IMR-90 (cell line): ENCODE measurements around the gene STAT1. TPM values are rescaled to one million over a fixed set of nuclear protein-coding genes. Genes with fewer than 3 reads are reported as not detected.
A peak's percentile ranks its signal among the peaks of the same experiment; 100 is the strongest.

Experiments used
- ATAC-seq: fragments of 200-7000 bp; cut with Tn5 transposase; 2 replicates; pipeline ENCODE4 v1.9.1; 2020; ENCODE audit warnings: low read depth, mild to moderate bottlenecking, moderate library complexity
- BruUV-seq: library from RNA; stranded (reverse); fragments of 400-500 nt; replicated peaks from 2 replicates; lab custom pipeline; 2021; lab: Mats Ljungman, UMichigan
- CTCF ChIA-PET: fragments of 300-600 bp; formaldehyde crosslinking; extraction: SDS; loops from one replicate; lab custom pipeline; 2021; ENCODE audit warnings: antibody characterized with exemption; lab: Yijun Ruan, JAX
- POLR2A ChIA-PET: fragments of 300-600 bp; sonication (Branson Sonifier 250); formaldehyde crosslinking; loops from one replicate; lab custom pipeline; 2022; ENCODE audit warnings: antibody characterized with exemption; ENCODE audit not compliant: unreplicated experiment; lab: Charles Lee
- DNase-seq: peaks from one replicate; pipeline ENCODE4 v3.0.0; 2013
- H2AFZ ChIP-seq: replicated peaks from 2 replicates; pipeline ENCODE3; 2013; ENCODE audit warnings: low read length, mild to moderate bottlenecking; ENCODE audit not compliant: poor library complexity
- H2AK5ac ChIP-seq: 2 replicates; pipeline ENCODE4 v1.6.1; 2013; ENCODE audit warnings: low read depth, low read length, inconsistent platforms
- H2AK9ac ChIP-seq: replicated peaks from 2 replicates; pipeline ENCODE3; 2013; ENCODE audit warnings: mild to moderate bottlenecking, low read depth, low read length, moderate library complexity; ENCODE audit not compliant: poor library complexity
- H2BK120ac ChIP-seq: 2 replicates; pipeline ENCODE4 v1.6.1; 2013; ENCODE audit warnings: low read depth, low read length, inconsistent platforms
- H2BK15ac ChIP-seq: 3 replicates; pipeline ENCODE4 v1.6.1; 2013; ENCODE audit warnings: low read depth, low read length, inconsistent platforms
- H2BK20ac ChIP-seq: 2 replicates; pipeline ENCODE4 v1.6.1; 2013; ENCODE audit warnings: low read depth, mild to moderate bottlenecking, inconsistent platforms, low read length, moderate library complexity
- H2BK5ac ChIP-seq: 2 replicates; pipeline ENCODE4 v1.6.1; 2013; ENCODE audit warnings: mild to moderate bottlenecking, low read depth, low read length, inconsistent platforms; ENCODE audit not compliant: poor library complexity, severe bottlenecking
- H3K14ac ChIP-seq: replicated peaks from 2 replicates; pipeline ENCODE4 v1.6.1; 2013; ENCODE audit warnings: low read depth, low read length, inconsistent platforms
- H3K18ac ChIP-seq: 2 replicates; pipeline ENCODE4 v1.6.1; 2013; ENCODE audit warnings: low read depth, low read length, control low read depth
- H3K23ac ChIP-seq: 2 replicates; pipeline ENCODE4 v1.6.1; 2013; ENCODE audit warnings: low read depth, low read length, inconsistent platforms
- H3K27ac ChIP-seq: 2 replicates; pipeline ENCODE4 v1.5.1; 2013; ENCODE audit warnings: mild to moderate bottlenecking, control low read depth, low read length; ENCODE audit not compliant: insufficient read depth
- H3K27me3 ChIP-seq: 2 replicates; pipeline ENCODE4 v1.6.1; 2013; ENCODE audit warnings: low read length; ENCODE audit not compliant: control insufficient read depth, insufficient read depth
- H3K36me3 ChIP-seq: 2 replicates; pipeline ENCODE4 v1.6.1; 2013; ENCODE audit warnings: low read length, mixed read lengths; ENCODE audit not compliant: control insufficient read depth, insufficient read depth
- H3K4ac ChIP-seq: 2 replicates; pipeline ENCODE4 v1.6.1; 2013; ENCODE audit warnings: low read depth, low read length, inconsistent platforms
- H3K4me1 ChIP-seq: 2 replicates; pipeline ENCODE4 v1.6.1; 2013; ENCODE audit warnings: low read length, mixed read lengths; ENCODE audit not compliant: control insufficient read depth, insufficient read depth
- H3K4me2 ChIP-seq: 2 replicates; pipeline ENCODE4 v1.6.1; 2013; ENCODE audit warnings: low read depth, mild to moderate bottlenecking, control low read depth, low read length, moderate library complexity
- H3K4me3 ChIP-seq: 2 replicates; pipeline ENCODE4 v1.5.1; 2013; ENCODE audit warnings: low read depth, mild to moderate bottlenecking, control low read depth, low read length, moderate library complexity; ENCODE audit not compliant: insufficient read depth
- H3K56ac ChIP-seq: 2 replicates; pipeline ENCODE4 v1.6.1; 2013; ENCODE audit warnings: low read length, inconsistent platforms; ENCODE audit not compliant: insufficient read depth; ENCODE audit errors: extremely low read depth
- H3K79me1 ChIP-seq, 2 experiments: 2 replicates each; pipeline ENCODE4 v1.6.1; 2013; ENCODE audit warnings: low read length in 2 of 2, inconsistent platforms in 1 of 2, low read depth in 1 of 2
- H3K9ac ChIP-seq: 2 replicates; pipeline ENCODE4 v1.6.1; 2013; ENCODE audit warnings: low read depth, low read length, control low read depth
- H3K9me1 ChIP-seq: 2 replicates; pipeline ENCODE4 v1.6.1; 2013; ENCODE audit warnings: low read length, inconsistent platforms; ENCODE audit not compliant: insufficient read depth
- H3K9me3 ChIP-seq: 2 replicates; pipeline ENCODE4 v1.6.1; 2013; ENCODE audit warnings: low read length; ENCODE audit not compliant: control insufficient read depth, insufficient read depth
- H4K20me1 ChIP-seq: 2 replicates; pipeline ENCODE4 v1.6.1; 2013; ENCODE audit warnings: low read length, inconsistent platforms; ENCODE audit not compliant: insufficient read depth
- H4K5ac ChIP-seq: 2 replicates; pipeline ENCODE4 v1.6.1; 2013; ENCODE audit warnings: mild to moderate bottlenecking, low read depth, low read length, control low read depth
- H4K8ac ChIP-seq, 2 experiments: 2 replicates each; pipeline ENCODE4 v1.6.1; 2013; ENCODE audit warnings: low read depth in 2 of 2, low read length in 2 of 2, control low read depth in 1 of 2, inconsistent platforms in 1 of 2
- H4K91ac ChIP-seq: 2 replicates; pipeline ENCODE4 v1.6.1; 2013; ENCODE audit warnings: low read depth, low read length, inconsistent platforms; ENCODE audit not compliant: insufficient read depth
- BHLHE40 ChIP-seq: fragments of 150-350 bp; IDR thresholded peaks from 2 replicates; pipeline ENCODE4 v1.6.1; 2016; ENCODE audit warnings: mild to moderate bottlenecking, low read depth, low read length
- CEBPB ChIP-seq: IDR thresholded peaks from 2 replicates; pipeline ENCODE4 v1.6.1; 2012; ENCODE audit warnings: low read depth, low read length, improper control_type of control experiment
- CHD1 ChIP-seq: IDR thresholded peaks from 2 replicates; pipeline ENCODE4 v1.6.1; 2012; ENCODE audit warnings: low read depth, low read length, improper control_type of control experiment
- CTCF ChIP-seq: conservative IDR thresholded peaks from 2 replicates; pipeline ENCODE4 v1.5.1; 2012; ENCODE audit warnings: mild to moderate bottlenecking, low read depth, low read length, improper control_type of control experiment
- FOS ChIP-seq: fragments of 150-350 bp; IDR thresholded peaks from 2 replicates; pipeline ENCODE4 v1.6.1; 2016; ENCODE audit warnings: low read depth, low read length
- MAFK ChIP-seq: IDR thresholded peaks from 2 replicates; pipeline ENCODE4 v1.6.1; 2012; ENCODE audit warnings: low read depth, low read length, improper control_type of control experiment
- MXI1 ChIP-seq: IDR thresholded peaks from 2 replicates; pipeline ENCODE4 v1.6.1; 2012; ENCODE audit warnings: low read depth, mild to moderate bottlenecking, low read length, moderate library complexity, borderline replicate concordance
- NFE2L2 ChIP-seq: fragments of 150-350 bp; IDR thresholded peaks from 2 replicates; pipeline ENCODE4 v1.6.1; 2016; ENCODE audit warnings: low read depth, mild to moderate bottlenecking, low read length
- POLR2A ChIP-seq: IDR thresholded peaks from 2 replicates; pipeline ENCODE4 v1.6.1; 2012; ENCODE audit warnings: mild to moderate bottlenecking, low read depth, low read length
- RAD21 ChIP-seq: IDR thresholded peaks from 2 replicates; pipeline ENCODE4 v1.6.1; 2012; ENCODE audit warnings: low read length, improper control_type of control experiment
- RCOR1 ChIP-seq: IDR thresholded peaks from 2 replicates; pipeline ENCODE4 v1.6.1; 2012; ENCODE audit warnings: mild to moderate bottlenecking, low read length, improper control_type of control experiment; ENCODE audit not compliant: insufficient replicate concordance
- RFX5 ChIP-seq: IDR thresholded peaks from 2 replicates; pipeline ENCODE4 v1.8.0; 2012; ENCODE audit warnings: low read depth, mild to moderate bottlenecking, low read length, moderate library complexity
- SMC3 ChIP-seq: fragments of 150-350 bp; IDR thresholded peaks from 2 replicates; pipeline ENCODE4 v1.6.1; 2016; ENCODE audit warnings: low read depth, mild to moderate bottlenecking, antibody characterized with exemption, low read length, moderate library complexity
- WGBS, 2 experiments: methylation state at CpG; one replicate each; pipeline versions ENCODE4 v1.1.5 to v1.1.7; 2013; ENCODE audit warnings: missing lambda C conversion rate in 2 of 2; ENCODE audit not compliant: insufficient read length in 1 of 2; ENCODE audit errors: extremely low coverage in 2 of 2; 5-methylcytosine and 5-hydroxymethylcytosine counted together
- dilution Hi-C: fragments of 300-500 bp; cut with HindIII; formaldehyde crosslinking; loops from one replicate; pipeline ENCODE4 v1.14.3; 2018; ENCODE audit warnings: low sequenced_read_pairs; ENCODE audit not compliant: unreplicated experiment
- in situ Hi-C: fragments of 300-500 bp; cut with MboI; formaldehyde crosslinking; loops from 3 replicates; pipeline ENCODE4 v1.14.3; 2019; ENCODE audit warnings: low sequenced_read_pairs, inconsistent platforms, mixed read lengths
- intact Hi-C: fragments of 100-400 bp; cut with micrococcal nuclease; formaldehyde crosslinking; loops from 2 replicates; pipeline ENCODE4 v1.10.0; 2022
- polyA plus RNA-seq, 3 experiments: library from polyadenylated mRNA; depleted of rRNA; stranded (reverse); fragments of >200 nt; gene quantifications; 2 replicates each; pipeline ENCODE4 v1.2.3, GENCODE V29; 2012; ENCODE audit warnings: low replicate concordance in 1 of 3
- total RNA-seq: library from RNA; depleted of rRNA; stranded (reverse); fragments of >200 nt; gene quantifications from 2 replicates; pipeline ENCODE4 v1.2.3, GENCODE V29; 2012
- TF ChIP-seq, protein P1 (sequence below): fragments of 150-350 bp; IDR thresholded peaks from 2 replicates; pipeline ENCODE4 v1.6.1; 2016; ENCODE audit warnings: low read depth, mild to moderate bottlenecking, low read length, moderate library complexity, borderline replicate concordance

STAT1 gene
- total and polyA plus RNA-seq, 2 of the 4 experiments (the other 2 are of a cell fraction) = 43.2 to 67.9 TPM

GRCh38 chr2:191051825-191052778, 38.1 kb upstream of the STAT1 start:
- Histone ChIP-seq H3K4me1 (peaks cover 19% of the 10 kb centered on the region), H3K9me1 (peaks cover 11% of the 10 kb centered on the region), H4K5ac (peak overlapping the region; percentile 84; the same call in 1 of the 2 replicates), H2BK5ac (peak overlapping the region; percentile 94), H3K9me3 (no peaks in the 10 kb centered on the region), H3K4ac (peak overlapping the region; percentile 79), H2AFZ (no peak overlapping the region), H2BK120ac (peak overlapping the region; percentile 99), H2AK9ac (peak overlapping the region; percentile 6), H3K9ac (no peak overlapping the region; the same call in none of the 2 replicates), H3K4me3 (no peak overlapping the region), H2AK5ac (peak overlapping the region; percentile 90), H3K56ac (no peak overlapping the region), H3K4me2 (peak overlapping the region; percentile 20; the same call in 1 of the 2 replicates), H3K79me1 (no peaks in the 10 kb centered on the region; a peak in 1 of 4 replicates), H3K23ac (0 out of 2 replicates have a peak overlapping the region, but pooled peaks have one; percentile 29), H3K36me3 (no peaks in the 10 kb centered on the region), H2BK20ac (peak overlapping the region; percentile 95), H4K91ac (peak overlapping the region; percentile 96), H3K27me3 (no peaks in the 10 kb centered on the region), H3K14ac (peak overlapping the region; percentile 98; the same call in 1 of the 2 replicates), H4K20me1 (no peaks in the 10 kb centered on the region; the same call in 1 of the 2 replicates), H3K27ac (peak overlapping the region; percentile 92; the same call in 1 of the 2 replicates), H3K18ac (peak overlapping the region; percentile 85), H4K8ac (peak overlapping the region; percentile 9 to 61; a peak in 2 of 4 replicates), H2BK15ac (peak overlapping the region; percentile 77; the same call in 2 of the 3 replicates)
- ATAC-seq (peak; percentile 16; the same call in 1 of the 2 replicates), DNase-seq (peak; percentile 74)
- intact Hi-C loops = loop anchor here (1.0 to 2.0 kb wide), 3 partner anchors 103 to 469 kb away; no protein-coding TSS in a partner anchor
- ChIA-PET CTCF (interaction anchor here (0.7 to 5.6 kb wide), 15 partner anchors 11 to 469 kb away, joined by 3 to 53 read pairs (median 4); no protein-coding TSS in a partner anchor), POLR2A (interaction anchor here (1.7 kb wide), 1 partner anchor 102 kb away, joined by 5 read pairs; no protein-coding TSS in a partner anchor)
- no TSS peak for BruUV-seq
- 62% methylated on average over 4 of the region's 10 CpGs; no CpG with 5 or more reads in 1 of the 2 experiments for WGBS, 2 experiments
- in situ Hi-C loops = loop anchor here (5.0 to 10.0 kb wide), 2 partner anchors 100 to 443 kb away; partner anchors contain the start of gene STAT4
- dilution Hi-C loops = no loop called here
- TF ChIP-seq, protein P1, sequence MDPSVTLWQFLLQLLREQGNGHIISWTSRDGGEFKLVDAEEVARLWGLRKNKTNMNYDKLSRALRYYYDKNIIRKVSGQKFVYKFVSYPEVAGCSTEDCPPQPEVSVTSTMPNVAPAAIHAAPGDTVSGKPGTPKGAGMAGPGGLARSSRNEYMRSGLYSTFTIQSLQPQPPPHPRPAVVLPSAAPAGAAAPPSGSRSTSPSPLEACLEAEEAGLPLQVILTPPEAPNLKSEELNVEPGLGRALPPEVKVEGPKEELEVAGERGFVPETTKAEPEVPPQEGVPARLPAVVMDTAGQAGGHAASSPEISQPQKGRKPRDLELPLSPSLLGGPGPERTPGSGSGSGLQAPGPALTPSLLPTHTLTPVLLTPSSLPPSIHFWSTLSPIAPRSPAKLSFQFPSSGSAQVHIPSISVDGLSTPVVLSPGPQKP = no peak
- TF ChIP-seq FOS = no peak
- no peak for TF ChIP-seq CHD1
- TF ChIP-seq RCOR1 = no peak
- no peak for TF ChIP-seq BHLHE40
- no peak for TF ChIP-seq RFX5
- no peak for TF ChIP-seq MXI1
- peak; percentile 77 for TF ChIP-seq RAD21
- TF ChIP-seq SMC3 = peak; percentile 60
- TF ChIP-seq NFE2L2 = no peak
- TF ChIP-seq MAFK = peak; percentile 39; the same call in 1 of the 2 replicates
- peak; percentile 76 for TF ChIP-seq CTCF
- no peak for TF ChIP-seq POLR2A
- no peak for TF ChIP-seq CEBPB
